GM13977 (cell line): ENCODE results near the gene CDIPT.
"Not testable (repeated sequence)": the region's sequence is repeated elsewhere in the genome, so short reads cannot be mapped to it uniquely, and the experiment has no call there.

Experiments used
- DNase-seq: peaks from one replicate; pipeline ENCODE4 v3.0.0; 2012; ENCODE audit warnings: low spot score
- CTCF ChIP-seq: IDR thresholded peaks from 2 replicates; pipeline ENCODE4 v1.5.1; 2012; ENCODE audit warnings: mild to moderate bottlenecking, control low read depth; ENCODE audit not compliant: insufficient read depth; ENCODE audit errors: extremely low read depth, missing control alignments
- in situ Hi-C: fragments of 300-500 bp; cut with MboI; formaldehyde crosslinking; loops from one replicate; pipeline ENCODE4 v1.12.0; 2022; ENCODE audit warnings: low sequenced_read_pairs, low pct_unique_long_range_greater_than_20kb, mixed read lengths, inconsistent platforms; ENCODE audit not compliant: unreplicated experiment

Gene CDIPT

GRCh38 chr16:29894352-29894751 is 31.3 kb upstream of the CDIPT start:
- in situ Hi-C loops, result no loop called here
- TF ChIP-seq CTCF, result no peak
- no peak for DNase-seq

- DNase-seq, result no peak
- no peak for TF ChIP-seq CTCF
- in situ Hi-C loops, result no loop called here
Observed at GRCh38 chr16:29893553-29893952, 30.5 kb upstream of the CDIPT start.

GRCh38 chr16:29892458-29892813 is 29.4 kb upstream of the CDIPT start:
- in situ Hi-C loops, result no loop called here
- DNase-seq, result no peak
- no peak for TF ChIP-seq CTCF

- no peak for DNase-seq
- no peak for TF ChIP-seq CTCF
- in situ Hi-C loops, result no loop called here
Observed at GRCh38 chr16:29891525-29892457, 28.8 kb upstream of the CDIPT start.

GRCh38 chr16:29889372-29889771 is 26.3 kb upstream of the CDIPT start:
- not testable (repeated sequence) for DNase-seq
- in situ Hi-C loops, result loop anchor here (10.0 kb wide), 1 partner anchor 55 kb away; no protein-coding TSS in a partner anchor

- DNase-seq, result no peak
- no peak for TF ChIP-seq CTCF
- in situ Hi-C loops, result loop anchor here (10.0 kb wide), 1 partner anchor 61 kb away; no protein-coding TSS in a partner anchor
Observed at GRCh38 chr16:29883987-29884386, 21.0 kb upstream of the CDIPT start.

- no peak for DNase-seq
- TF ChIP-seq CTCF, result no peak
- in situ Hi-C loops, result loop anchor here (10.0 kb wide), 1 partner anchor 64 kb away; no protein-coding TSS in a partner anchor
Observed at GRCh38 chr16:29881050-29881449, 18.0 kb upstream of the CDIPT start.
